HTERT RPE-1 (cell line): Measurements from ENCODE around the gene PPP3CB.

ENCODE experiments used
- in situ Hi-C: fragments of 300-500 bp; cut with MboI; formaldehyde crosslinking; loops from 4 replicates; pipeline ENCODE4 v1.14.3; 2020; ENCODE audit warnings: low sequenced_read_pairs

PPP3CB gene

DNA sequence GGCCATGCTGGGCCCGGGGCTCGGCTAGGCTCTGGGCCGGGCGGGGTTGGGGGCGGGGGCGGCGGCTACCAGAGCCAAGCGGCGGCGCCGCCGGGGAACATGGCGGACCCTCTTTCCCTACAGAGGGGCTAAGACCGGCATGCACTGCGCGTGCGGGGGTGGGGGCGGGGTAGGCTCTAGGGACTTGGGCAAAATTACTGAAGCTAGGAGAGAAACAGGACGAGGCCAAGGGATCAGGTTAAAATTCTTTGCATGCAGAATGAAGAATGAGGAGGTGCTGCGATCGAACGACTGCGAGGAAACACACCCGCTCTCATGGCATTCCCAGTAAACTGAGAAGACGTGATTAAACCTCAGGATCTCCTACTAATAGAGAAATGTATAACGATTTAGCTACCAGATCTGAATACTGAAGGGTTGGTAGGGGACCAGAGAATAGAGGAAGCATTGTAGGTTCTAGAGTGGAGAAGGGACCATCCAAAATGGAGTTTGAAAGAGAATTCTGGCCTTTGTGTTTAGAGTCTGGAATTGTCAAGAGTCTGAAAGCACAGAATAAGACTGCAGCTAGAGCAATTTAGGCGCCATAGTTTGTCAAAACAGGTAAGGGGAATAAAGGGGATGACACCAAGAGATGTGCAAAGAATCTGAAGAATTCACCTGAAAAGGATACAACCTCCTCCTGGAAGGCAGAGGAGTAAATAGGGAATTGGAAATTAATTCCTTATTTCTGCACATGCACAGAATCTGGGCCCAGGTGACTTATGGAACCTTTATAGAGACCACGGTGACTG lies at the start of gene PPP3CB:
TSS of gene PPP3CB (minus strand) at position 141 of the 791 bp plus-strand sequence. CDS start at position 6, 135 bp downstream.
- in situ Hi-C loops, result no loop called here

GRCh38 chr10:73545357-73545756 lies 49.5 kb upstream of the PPP3CB start:
- in situ Hi-C loops, result loop anchor here (25.0 kb wide), 1 partner anchor 92 kb away; the partner anchor contains the start of gene MYOZ1

DNA sequence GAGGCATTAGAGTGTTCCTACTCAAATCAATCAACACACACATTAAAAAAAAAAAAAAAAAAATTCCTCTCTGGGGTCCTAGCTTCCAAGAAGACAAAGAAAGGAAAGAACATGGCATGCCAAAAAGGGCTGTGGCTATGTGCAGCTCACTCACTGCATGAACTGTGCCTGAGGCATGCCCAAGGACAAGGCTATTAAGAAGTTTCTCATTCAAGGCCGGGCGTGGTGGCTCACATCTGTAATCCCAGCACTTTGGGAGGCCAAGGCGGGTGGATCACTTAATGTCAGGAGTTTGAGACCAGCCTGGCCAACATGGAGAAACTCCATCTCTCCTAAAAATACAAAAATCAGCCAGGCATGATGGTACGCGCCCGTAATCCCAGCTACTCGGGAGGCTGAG lies 41.9 kb upstream of the PPP3CB start:
- in situ Hi-C loops, result loop anchor here (25.0 kb wide), 1 partner anchor 100 kb away; the partner anchor contains the start of gene MYOZ1

- in situ Hi-C loops, result loop anchor here (25.0 kb wide), 1 partner anchor 100 kb away; the partner anchor contains the start of gene MYOZ1
Observed at GRCh38 chr10:73537288-73537687, 41.5 kb upstream of the PPP3CB start.

- in situ Hi-C loops, result loop anchor here (25.0 kb wide), 1 partner anchor 102 kb away; the partner anchor contains the start of gene MYOZ1
Observed at GRCh38 chr10:73534857-73535256, 39.0 kb upstream of the PPP3CB start.

DNA sequence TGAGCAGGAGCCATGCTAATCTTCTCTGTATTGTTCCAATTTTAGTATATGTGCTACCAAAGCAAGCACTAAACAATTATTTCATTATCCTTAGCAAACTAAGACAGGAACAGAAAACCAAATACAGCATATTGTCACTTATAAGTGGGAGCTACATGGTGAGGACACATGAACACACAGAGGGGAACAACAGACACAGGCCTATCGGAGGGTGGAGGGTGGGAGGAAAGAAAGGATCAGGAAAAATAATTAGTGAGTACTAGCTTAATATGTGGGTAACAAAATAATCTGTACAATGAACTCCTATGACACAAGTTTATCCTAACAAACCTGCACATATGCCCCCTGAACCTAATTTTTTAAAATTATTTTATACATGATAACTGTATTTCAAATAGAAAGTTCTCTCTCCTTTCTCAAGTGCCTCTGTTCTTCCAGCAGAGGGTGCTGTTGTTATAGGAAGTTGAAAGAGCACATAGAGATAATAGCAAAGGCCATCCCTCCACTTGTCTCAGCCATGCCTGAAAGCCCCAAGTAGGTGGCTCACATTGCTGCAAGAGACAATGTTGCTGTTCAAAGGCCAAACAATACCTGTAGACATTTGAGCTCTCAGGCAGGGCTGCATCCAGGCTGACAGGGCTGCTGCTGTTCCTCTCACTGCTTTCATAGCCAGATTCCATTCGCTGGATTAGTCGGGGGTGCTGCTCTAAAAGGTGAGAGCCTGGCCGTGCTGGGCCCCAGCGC lies 33.4 kb upstream of the PPP3CB start:
- in situ Hi-C loops, result loop anchor here (25.0 kb wide), 1 partner anchor 108 kb away; the partner anchor contains the start of gene MYOZ1

- in situ Hi-C loops, result no loop called here
Observed at GRCh38 chr10:73522263-73522662, 26.4 kb upstream of the PPP3CB start.

DNA sequence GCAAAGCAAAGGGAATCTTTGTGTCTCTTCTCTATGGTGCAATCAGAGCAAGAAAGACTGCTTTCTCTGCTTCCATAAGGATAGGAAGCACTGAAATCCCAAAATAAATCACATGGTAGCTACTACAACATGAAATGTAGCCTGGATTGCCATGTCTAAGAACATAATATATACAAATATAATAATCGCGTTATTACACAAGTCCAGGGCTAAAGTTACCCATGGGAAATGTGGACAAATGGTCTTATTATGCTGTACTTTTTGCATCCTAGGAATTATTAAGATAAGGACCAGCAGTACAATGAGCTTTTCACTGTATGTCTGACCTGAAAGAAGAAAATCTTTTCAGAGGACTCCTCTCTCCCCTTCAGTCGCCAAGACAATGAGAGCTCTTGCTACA lies 23.5 kb upstream of the PPP3CB start:
- in situ Hi-C loops, result no loop called here

DNA sequence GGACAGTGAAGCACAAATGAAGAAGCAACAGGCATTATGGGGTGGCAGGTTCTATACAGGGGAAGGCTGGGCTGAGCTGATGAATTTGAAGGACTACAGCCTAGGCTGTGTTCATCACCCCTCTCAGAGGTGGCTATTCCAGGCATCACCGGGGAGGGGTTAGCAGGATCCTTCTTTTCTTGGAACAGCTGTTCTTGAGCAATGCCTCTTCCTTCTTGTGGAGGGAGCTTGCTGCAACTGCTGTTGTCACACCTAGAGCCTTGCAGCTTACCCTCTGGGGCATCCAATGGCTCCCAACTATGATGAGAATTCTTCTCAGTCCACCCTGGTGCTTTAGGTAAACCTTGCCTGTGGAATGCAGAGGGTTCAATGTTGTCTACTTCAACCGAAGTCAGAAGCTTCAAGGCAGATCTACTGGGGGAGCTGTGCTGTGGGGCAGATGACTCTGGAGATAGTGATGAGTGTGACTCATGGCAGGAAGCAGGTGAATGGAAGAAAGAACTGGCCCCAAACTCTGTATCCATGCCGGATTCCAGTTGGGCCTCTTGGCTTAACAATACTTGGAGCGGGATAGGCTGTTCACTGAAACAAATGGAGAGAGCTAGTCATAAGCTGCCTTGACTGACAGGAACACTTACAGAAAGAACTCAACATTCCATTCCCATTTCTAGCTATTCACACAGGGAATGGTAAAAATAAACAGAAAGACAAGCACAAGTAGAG lies 21.5 kb upstream of the PPP3CB start:
- in situ Hi-C loops, result no loop called here

DNA sequence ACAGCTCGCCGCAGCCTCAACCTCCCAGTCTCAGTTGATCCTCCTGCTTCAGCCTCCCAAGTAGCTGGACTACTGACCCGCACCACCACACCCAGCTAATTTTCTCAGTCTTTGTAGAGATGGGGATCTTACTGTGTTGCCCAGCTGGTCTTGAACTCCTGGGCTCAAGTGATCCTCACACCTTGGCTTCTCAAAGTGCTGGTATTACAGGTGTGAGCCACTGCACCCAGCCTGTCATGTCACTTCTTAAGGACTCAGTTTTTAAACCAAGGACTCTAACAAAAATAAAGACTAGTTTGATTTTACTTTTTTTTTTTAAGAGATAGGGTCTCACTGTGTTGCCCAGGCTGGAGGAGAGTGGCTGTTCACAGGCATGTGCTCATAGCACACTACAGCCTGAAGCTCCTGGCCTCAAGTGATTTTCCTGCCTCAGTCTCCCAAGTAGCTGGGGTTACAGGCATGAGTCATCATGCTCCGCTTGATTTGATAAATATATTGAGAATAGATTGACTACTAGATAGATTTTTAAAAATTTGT lies 16.5 kb upstream of the PPP3CB start:
- in situ Hi-C loops, result no loop called here

DNA sequence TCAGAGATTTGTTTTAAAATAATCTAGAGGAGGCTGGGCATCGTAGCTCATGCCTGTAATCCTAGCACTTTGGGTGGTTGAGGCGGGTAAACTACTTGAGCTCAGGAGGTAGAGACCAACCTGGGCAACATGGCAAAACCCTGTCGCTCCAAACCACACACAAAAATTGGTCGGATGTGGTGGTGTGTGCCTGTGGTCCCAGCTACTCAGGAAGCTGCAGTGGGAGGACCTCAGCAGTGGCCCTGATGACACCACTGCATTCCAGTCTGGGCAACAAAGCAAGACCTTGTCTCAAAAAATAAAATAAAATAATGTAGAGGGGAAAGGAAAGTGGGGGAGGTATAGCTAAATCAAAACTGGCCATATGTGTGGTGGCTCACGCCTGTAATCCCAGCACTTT lies 13.9 kb upstream of the PPP3CB start:
- in situ Hi-C loops, result no loop called here

- in situ Hi-C loops, result no loop called here
Observed at GRCh38 chr10:73506491-73506890, 10.7 kb upstream of the PPP3CB start.

- in situ Hi-C loops, result no loop called here
Observed at GRCh38 chr10:73506074-73506473, 10.2 kb upstream of the PPP3CB start.

DNA sequence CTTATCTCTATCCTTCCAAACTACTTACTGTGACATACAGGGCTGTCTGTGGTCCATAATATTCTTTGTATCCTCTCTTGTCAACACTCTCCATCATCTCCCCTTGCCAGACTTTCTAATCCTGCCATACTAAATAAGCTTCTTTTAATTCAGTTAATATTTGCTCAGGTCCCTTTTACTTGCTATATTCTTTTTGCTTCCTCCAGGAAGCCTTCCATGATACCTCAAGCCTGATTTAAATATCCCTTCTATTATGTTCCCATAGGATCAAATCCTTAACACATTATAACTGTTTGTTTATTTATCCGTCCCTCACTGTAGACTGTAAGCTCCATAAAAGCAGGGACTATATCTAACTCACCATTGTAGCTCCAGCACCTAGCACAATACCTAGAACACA lies 7.2 kb upstream of the PPP3CB start:
- in situ Hi-C loops, result no loop called here

- in situ Hi-C loops, result no loop called here
Observed at GRCh38 chr10:73501651-73502050, 5.8 kb upstream of the PPP3CB start.

DNA sequence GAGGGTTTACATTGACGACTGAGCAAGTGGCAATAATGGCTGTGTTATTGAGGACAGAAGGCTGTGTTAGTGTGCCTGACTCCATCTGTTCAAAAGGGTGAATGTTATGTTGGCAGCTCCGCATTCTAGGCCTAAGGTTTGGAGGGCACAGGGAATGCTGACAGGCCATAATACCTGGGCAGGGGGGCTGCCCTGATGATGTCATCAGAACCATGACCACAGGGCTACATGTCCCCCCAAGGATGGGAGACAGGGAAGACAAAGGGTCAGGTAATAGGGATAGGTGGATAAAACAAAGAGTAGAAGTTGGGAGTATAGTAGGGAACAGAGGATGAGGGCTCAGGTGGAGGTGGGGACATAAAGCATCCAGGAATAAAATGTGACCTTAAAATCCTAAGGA lies 1.8 kb upstream of the PPP3CB start:
- in situ Hi-C loops, result no loop called here

GRCh38 chr10:73495226-73495883 lies 469 bp downstream of the PPP3CB start:
- in situ Hi-C loops, result no loop called here

GRCh38 chr10:73494877-73495225 lies 973 bp downstream of the PPP3CB start:
- in situ Hi-C loops, result no loop called here

- in situ Hi-C loops, result no loop called here
Observed at GRCh38 chr10:73494213-73494612, 1.6 kb downstream of the PPP3CB start.

DNA sequence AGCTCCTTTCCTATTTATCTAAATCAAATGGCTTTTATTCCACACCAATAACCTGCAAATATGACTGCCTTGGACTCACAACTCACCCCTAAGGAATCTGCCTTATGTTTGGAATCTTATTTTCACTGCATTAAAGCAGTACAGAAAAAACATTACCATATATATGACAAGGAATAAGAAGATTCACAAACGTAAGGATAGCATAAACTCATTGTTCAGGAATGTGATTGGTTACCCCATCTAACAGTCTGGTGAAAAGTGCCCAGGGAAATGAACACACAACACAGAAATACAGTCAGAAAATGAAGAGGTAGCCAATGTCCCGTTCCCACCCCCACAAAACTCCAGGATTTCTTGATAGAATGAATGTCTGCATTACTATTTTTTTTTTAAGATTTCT lies 2.0 kb downstream of the PPP3CB start:
- in situ Hi-C loops, result no loop called here
